Heart left ventricle (tissue), 16 donors: ENCODE data around the gene PLCB2. TPM values are rescaled to one million over a fixed set of nuclear protein-coding genes. Genes with fewer than 3 reads are reported as not detected.
A peak's percentile ranks its signal among the peaks of the same experiment; 100 is the strongest.

Experiments
- ATAC-seq, 4 donors: fragments of 200-7000 bp; cut with Tn5 transposase; one replicate each; pipeline ENCODE4 v1.9.1; 2020 to 2022; ENCODE audit warnings: moderate library complexity in 4 of 4, mild to moderate bottlenecking in 3 of 4, moderate number of reproducible peaks in 1 of 4
- DNase-seq, 5 donors: peaks; one replicate each; pipeline ENCODE4 v3.0.0-alpha.2; 2020
- H3K27ac ChIP-seq, 12 donors: fragments of 200-600 bp; sonication (generic) in 4 of 12; one replicate each; pipeline versions ENCODE4 v1.5.0 to v1.8.0; 2016 to 2022; ENCODE audit warnings: mild to moderate bottlenecking in 2 of 12
- H3K27me3 ChIP-seq, 9 donors: fragments of 200-600 bp; sonication (generic) in 2 of 9; one replicate each; pipeline versions ENCODE4 v1.5.1 to v1.8.0; 2016 to 2022; ENCODE audit warnings: mild to moderate bottlenecking in 3 of 9
- H3K36me3 ChIP-seq, 9 donors: fragments of 200-600 bp; sonication (generic) in 2 of 9; one replicate each; pipeline versions ENCODE4 v1.5.0 to v1.8.0; 2018 to 2022; ENCODE audit warnings: mild to moderate bottlenecking in 2 of 9
- H3K4me1 ChIP-seq, 12 donors: fragments of 200-600 bp; sonication (generic) in 4 of 12; one replicate each; pipeline versions ENCODE4 v1.5.0 to v1.8.0; 2016 to 2022; ENCODE audit warnings: mild to moderate bottlenecking in 3 of 12
- H3K4me3 ChIP-seq, 12 donors: fragments of 200-600 bp; sonication (generic) in 4 of 12; one replicate each; pipeline versions ENCODE4 v1.5.0 to v1.8.0; 2017 to 2022; ENCODE audit warnings: mild to moderate bottlenecking in 9 of 12, moderate library complexity in 4 of 12
- H3K9me3 ChIP-seq, 12 donors: fragments of 200-600 bp; sonication (generic) in 4 of 12; one replicate each; pipeline versions ENCODE4 v1.5.0 to v1.8.0; 2016 to 2022; ENCODE audit warnings: mild to moderate bottlenecking in 1 of 12
- CTCF ChIP-seq, 12 donors: fragments of 200-600 bp; sonication (generic) in 4 of 12; IDR thresholded peaks; one replicate each; pipeline versions ENCODE4 v1.5.0 to v1.8.0; 2018 to 2022; ENCODE audit warnings: antibody characterized with exemption in 12 of 12, mild to moderate bottlenecking in 5 of 12
- POLR2A ChIP-seq, 2 donors: fragments of 450-650 bp; IDR thresholded peaks; one replicate each; pipeline ENCODE4 v1.6.1; 2017; ENCODE audit warnings: antibody characterized with exemption in 2 of 2, mild to moderate bottlenecking in 2 of 2, moderate library complexity in 2 of 2
- WGBS, 4 donors: extraction: QIAGEN DNeasy Blood & Tissue Kit in 2 of 4; methylation state at CpG; one replicate each; pipeline versions ENCODE4 v1.1.5 to v1.1.7; 2013 to 2018; 5-methylcytosine and 5-hydroxymethylcytosine counted together
- intact Hi-C, 10 donors: fragments of 100-400 bp; cut with DNase I; formaldehyde crosslinking; loops; one replicate each; pipeline versions ENCODE4 v1.11.1 to v1.14.2; 2022
- polyA plus RNA-seq, 2 donors: library from polyadenylated mRNA; stranded (reverse); fragments of 200-250 nt; gene quantifications; one replicate each; pipeline ENCODE4 v1.2.3, GENCODE V29; 2013
- total RNA-seq, 9 donors: library from RNA; depleted of rRNA in 2 of 9; stranded (reverse); fragments of >200 nt in 2 of 9; fragmentation: NEBNext Ultra II Directional in 3 of 9; extraction: Animal tissue kit (Norgen Biotek cat#: 25700) in 3 of 9; gene quantifications; one replicate each; pipeline versions ENCODE4 v1.1.0 to v1.2.4, GENCODE V29; 2016 to 2023
- donor health status: ischemic (EF 13 %, LVEDD 7.1; RV severe dilation, severe dysfunction).
- donor health status: healthy with polysubstance abuse.
- donor health status: DM: no; HTN: yes; CAD: no.
- donor health status: DM: no; HTN: no; CAD: no.
- donor health status: ischemic (EF 25% LVEDD 6.9; RV normal size, moderate dysfunction).
- donor health status: ischemic (EF 25% LVEDD 5.7; RV mildly dilated, moderate dysfunction).
- donor health status: healthy.
- donor health status: DM: yes; HTN: yes; CAD: no.
- donor health status: ischemic (EF 35%, LVEDD 5.7; RV mildly dilated, moderate dysfunction).
- donor health status: nonischemic (EF 11% LVEDD 7.7; RV severe dilation, severe dysfunction).
- donor health status: DM: yes; HTN: yes; CAD: no.
- donor health status: PGD.
- donor health status: ischemic (EF 29% LVEDD 5.4; RV normal size, mild dysfunction).
- donor health status: nonischemic (EF 23%, LVEDD 6.1; RV moderate dilation, normal function).

The PLCB2 gene
- total and polyA plus RNA-seq, 11 donors = 1.6 to 46.2 (median 4.8) TPM

DNA sequence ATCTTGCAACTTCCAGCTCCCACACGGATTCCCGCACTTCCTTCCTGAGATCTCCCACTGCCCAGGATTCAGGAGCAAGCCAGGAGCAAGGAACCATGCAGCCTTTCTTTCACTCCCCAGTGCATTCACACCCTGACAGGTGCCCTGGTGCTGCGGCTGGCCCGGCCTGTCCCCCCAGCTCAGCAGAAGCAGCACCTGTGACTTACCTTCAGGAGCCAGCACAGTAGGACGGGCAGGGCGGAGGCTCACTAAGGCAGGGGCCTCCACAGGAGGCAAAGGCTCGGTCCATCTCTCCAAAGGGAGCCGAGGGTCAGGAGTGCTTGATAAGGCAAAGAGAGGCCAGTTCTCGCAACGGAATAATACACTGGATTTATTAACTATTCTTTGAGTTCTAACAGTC is 29.7 kb downstream of the PLCB2 start:
- Histone ChIP-seq H3K4me3 (no peak overlapping the region), H3K27me3 (peaks cover 17 to 53% (median 41%) of the 10 kb centered on the region in 9 donors), H3K9me3 (no peaks in the 10 kb centered on the region), H3K4me1 (peaks cover 0 to 48% (median 14%) of the 10 kb centered on the region in 12 donors), H3K36me3 (no peaks in the 10 kb centered on the region), H3K27ac (no peak overlapping the region)
- no peak for DNase-seq
- intact Hi-C loops = loop anchor here (2.0 to 10.0 kb wide), 8 partner anchors 31 to 493 kb away; partner anchors contain the start of gene FSIP1 (in 2 of the 10)
- 64 to 78% (median 68%) methylated on average over 9 to 10 of the region's 10 CpGs for WGBS, 4 donors
- TF ChIP-seq CTCF (IDR thresholded peaks at IDR 0.05) (no peak), POLR2A (IDR thresholded peaks at IDR 0.05) (no peak)
- ATAC-seq = no peak

- no peak overlapping the region for H3K27ac ChIP-seq
- intact Hi-C loops = loop anchor here in 6 of 10 donors (5.0 to 10.0 kb wide), 4 partner anchors 35 to 493 kb away; partner anchors contain the start of gene FSIP1 (in 2 of the 6)
- 31 to 50% (median 47%) methylated on average over 16 of the region's 16 CpGs for WGBS, 4 donors
- no peaks in the 10 kb centered on the region for H3K36me3 ChIP-seq
- no peaks in the 10 kb centered on the region for H3K9me3 ChIP-seq
- peak overlapping the region in 1 of 12 donors; percentile 15 for H3K4me3 ChIP-seq
- DNase-seq = no peak
- H3K27me3 ChIP-seq = peaks cover 12 to 47% (median 35%) of the 10 kb centered on the region in 9 donors
- H3K4me1 ChIP-seq = peaks cover 0 to 42% (median 9%) of the 10 kb centered on the region in 12 donors
- ATAC-seq = no peak
- TF ChIP-seq POLR2A (IDR thresholded peaks at IDR 0.05) = no peak
- TF ChIP-seq CTCF (IDR thresholded peaks at IDR 0.05) = no peak
Observed at GRCh38 chr15:40277471-40277870, 30.3 kb downstream of the PLCB2 start.

DNA sequence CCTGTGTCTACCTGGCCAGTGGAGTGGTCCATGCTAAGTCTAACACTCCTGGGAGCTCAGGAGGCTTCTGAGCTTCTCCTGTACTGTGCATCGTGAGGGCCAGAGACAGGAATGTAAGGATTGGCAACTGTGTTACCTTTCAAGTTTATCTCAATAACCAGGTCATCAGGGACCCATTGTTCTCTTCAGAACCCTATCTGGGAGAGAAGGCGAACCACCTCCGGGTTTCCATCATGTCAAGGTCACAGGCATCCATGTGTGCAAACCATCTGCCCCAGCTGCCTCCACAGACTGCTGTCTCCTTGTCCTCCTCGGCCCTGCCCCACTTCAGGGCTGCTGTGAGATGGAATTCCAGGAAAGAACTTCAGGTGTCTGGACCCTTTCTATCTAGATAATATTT is 30.8 kb downstream of the PLCB2 start:
- H3K36me3 ChIP-seq = no peaks in the 10 kb centered on the region
- no peak overlapping the region for H3K27ac ChIP-seq
- peaks cover 0 to 37% (median 5%) of the 10 kb centered on the region in 12 donors for H3K4me1 ChIP-seq
- H3K9me3 ChIP-seq = no peaks in the 10 kb centered on the region
- DNase-seq = no peak
- no peak overlapping the region for H3K4me3 ChIP-seq
- WGBS, 4 donors = 47 to 52% (median 50%) methylated on average over 4 of the region's 4 CpGs
- no peak for TF ChIP-seq POLR2A (IDR thresholded peaks at IDR 0.05)
- TF ChIP-seq CTCF (IDR thresholded peaks at IDR 0.05) = no peak
- peaks cover 9 to 42% (median 30%) of the 10 kb centered on the region in 9 donors for H3K27me3 ChIP-seq
- ATAC-seq = no peak
- intact Hi-C loops = loop anchor here in 6 of 10 donors (5.0 to 10.0 kb wide), 4 partner anchors 35 to 492 kb away; partner anchors contain the start of gene FSIP1 (in 2 of the 6)

- WGBS, 4 donors = 92 to 95% (median 93%) methylated on average over 5 to 7 of the region's 7 CpGs
- DNase-seq (no peak), ATAC-seq (no peak)
- Histone ChIP-seq H3K4me3 (no peak overlapping the region), H3K27me3 (peaks cover 5 to 33% (median 21%) of the 10 kb centered on the region in 9 donors), H3K4me1 (peaks cover 0 to 34% (median 5%) of the 10 kb centered on the region in 12 donors), H3K27ac (no peak overlapping the region), H3K9me3 (no peaks in the 10 kb centered on the region), H3K36me3 (no peaks in the 10 kb centered on the region)
- TF ChIP-seq CTCF (IDR thresholded peaks at IDR 0.05) (no peak), POLR2A (IDR thresholded peaks at IDR 0.05) (no peak)
- intact Hi-C loops = loop anchor here (1.0 to 10.0 kb wide), 9 partner anchors 36 to 491 kb away; partner anchors contain the start of gene FSIP1 (in 2 of the 10)
Observed at GRCh38 chr15:40275954-40276353, 31.8 kb downstream of the PLCB2 start.
